CD14-positive monocyte (primary cell): ENCODE measurements around the gene JMJD1C. TPM values are rescaled to one million over a fixed set of nuclear protein-coding genes. Genes with fewer than 3 reads are reported as not detected.

Experiments
- DNase-seq, 3 donors: peaks; one replicate each; pipeline ENCODE4 v3.0.0-alpha.2; 2011 to 2022
- H2AFZ ChIP-seq: 2 replicates; pipeline ENCODE4 v1.6.0; 2012; ENCODE audit warnings: mild to moderate bottlenecking, low read depth, low read length, inconsistent platforms; ENCODE audit not compliant: insufficient read depth, poor library complexity, severe bottlenecking
- H3K27ac ChIP-seq, 2 donors: 1 replicate in 1 of 2; 2 replicates in 1 of 2; pipeline ENCODE4 v1.5.1; 2012 to 2013; ENCODE audit warnings: low read length in 2 of 2, control low read depth in 1 of 2, inconsistent platforms in 1 of 2, low read depth in 1 of 2, mild to moderate bottlenecking in 1 of 2
- H3K27me3 ChIP-seq, 2 donors: one replicate each; pipeline versions ENCODE4 v1.6.0 to v1.6.1; 2011 to 2013; ENCODE audit warnings: low read length in 2 of 2; ENCODE audit not compliant: control insufficient read depth in 2 of 2, insufficient read depth in 2 of 2
- H3K36me3 ChIP-seq, 2 donors: replicated peaks in 1 of 2; 1 replicate in 1 of 2; 2 replicates in 1 of 2; pipeline versions ENCODE4 v1.5.1 to v1.6.1; 2012 to 2013; ENCODE audit warnings: low read length in 2 of 2, control low read depth in 1 of 2, inconsistent platforms in 1 of 2, mild to moderate bottlenecking in 1 of 2; ENCODE audit not compliant: insufficient read depth in 2 of 2, control insufficient read depth in 1 of 2
- H3K4me1 ChIP-seq, 2 donors: 1 replicate in 1 of 2; 2 replicates in 1 of 2; pipeline versions ENCODE4 v1.5.1 to v1.6.1; 2012 to 2013; ENCODE audit warnings: low read length in 2 of 2, control low read depth in 1 of 2, inconsistent platforms in 1 of 2, mild to moderate bottlenecking in 1 of 2, moderate library complexity in 1 of 2; ENCODE audit not compliant: insufficient read depth in 2 of 2, control insufficient read depth in 1 of 2
- H3K4me2 ChIP-seq: replicated peaks from 2 replicates; pipeline ENCODE3; 2012; ENCODE audit warnings: low read length, moderate library complexity, mild to moderate bottlenecking; ENCODE audit not compliant: poor library complexity, severe bottlenecking; ENCODE audit errors: extremely low read depth
- H3K4me3 ChIP-seq, 3 experiments: fragments of 200-600 bp in 1 of 3; sonication (generic) in 1 of 3; replicated peaks in 1 of 3; 1 replicate in 2 of 3; 2 replicates in 1 of 3; pipeline ENCODE4 v1.5.1; 2011 to 2013; ENCODE audit warnings: low read length in 3 of 3, mild to moderate bottlenecking in 3 of 3, control low read depth in 2 of 3, low read depth in 2 of 3, inconsistent platforms in 1 of 3, moderate library complexity in 1 of 3
- H3K79me2 ChIP-seq: 2 replicates; pipeline ENCODE4 v1.6.0; 2012; ENCODE audit warnings: mild to moderate bottlenecking, control low read depth, inconsistent platforms, low read length, moderate library complexity; ENCODE audit not compliant: insufficient read depth
- H3K9ac ChIP-seq: 2 replicates; pipeline ENCODE4 v1.6.0; 2017; ENCODE audit warnings: low read length, mild to moderate bottlenecking; ENCODE audit not compliant: insufficient read depth, poor library complexity, severe bottlenecking
- H3K9me3 ChIP-seq, 2 donors: replicated peaks in 1 of 2; 1 replicate in 1 of 2; 2 replicates in 1 of 2; pipeline versions ENCODE4 v1.5.1 to v1.6.1; 2012 to 2013; ENCODE audit warnings: low read length in 2 of 2, control low read depth in 1 of 2; ENCODE audit not compliant: control insufficient read depth in 1 of 2, insufficient read depth in 1 of 2
- H4K20me1 ChIP-seq: 2 replicates; pipeline ENCODE4 v1.6.0; 2012; ENCODE audit warnings: mild to moderate bottlenecking, low read length, control low read depth, moderate library complexity; ENCODE audit not compliant: insufficient read depth
- H3K27ac Mint-ChIP-seq, 7 donors: one replicate each; pipeline ENCODE4 v1.8.0; 2020; ENCODE audit warnings: mild to moderate bottlenecking in 7 of 7, mixed read lengths in 7 of 7, moderate library complexity in 6 of 7, inconsistent platforms in 2 of 7
- H3K27me3 Mint-ChIP-seq, 3 donors: one replicate each; pipeline ENCODE4 v1.8.0; 2021 to 2022; ENCODE audit warnings: low read depth in 3 of 3, mild to moderate bottlenecking in 3 of 3, mixed read lengths in 3 of 3, moderate library complexity in 3 of 3, inconsistent platforms in 1 of 3
- H3K36me3 Mint-ChIP-seq, 2 donors: one replicate each; pipeline ENCODE4 v1.8.0; 2020; ENCODE audit warnings: mixed read lengths in 2 of 2, inconsistent platforms in 1 of 2, mild to moderate bottlenecking in 1 of 2
- H3K4me1 Mint-ChIP-seq: one replicate; pipeline ENCODE4 v1.8.0; 2020; ENCODE audit warnings: mild to moderate bottlenecking, mixed read lengths
- H3K4me3 Mint-ChIP-seq, 2 donors: one replicate each; pipeline ENCODE4 v1.8.0; 2020; ENCODE audit warnings: mild to moderate bottlenecking in 2 of 2, mixed read lengths in 2 of 2, moderate library complexity in 1 of 2
- H3K9me3 Mint-ChIP-seq, 7 donors: one replicate each; pipeline ENCODE4 v1.8.0; 2020 to 2022; ENCODE audit warnings: mixed read lengths in 7 of 7, mild to moderate bottlenecking in 6 of 7, moderate library complexity in 6 of 7, inconsistent platforms in 2 of 7
- CTCF ChIP-seq: fragments of 200-600 bp; IDR thresholded peaks from one replicate; pipeline ENCODE4 v1.8.0; 2022; ENCODE audit warnings: antibody characterized with exemption, mild to moderate bottlenecking
- WGBS: methylation state at CpG from one replicate; pipeline ENCODE4 v1.1.5; 2013; ENCODE audit warnings: missing lambda C conversion rate; ENCODE audit not compliant: insufficient coverage; 5-methylcytosine and 5-hydroxymethylcytosine counted together
- intact Hi-C, 2 donors: fragments of 100-400 bp; cut with micrococcal nuclease; formaldehyde crosslinking; loops; one replicate each; pipeline versions ENCODE4 v1.15.0 to v1.15.1; 2023
- polyA plus RNA-seq, 3 donors: library from polyadenylated mRNA; depleted of rRNA in 1 of 3; unstranded in 2 of 3; stranded (reverse) in 1 of 3; fragments of 300-500 nt in 2 of 3; fragments of >200 nt in 1 of 3; fragmentation: Illumina TruSeq in 2 of 3; gene quantifications; 1 replicate in 2 of 3; 2 replicates in 1 of 3; pipeline ENCODE4 v1.2.3, GENCODE V29; 2012 to 2021

The JMJD1C gene
- polyA plus RNA-seq, 3 donors, result 27.8 to 84.8 (median 46.5) TPM

GRCh38 chr10:63262430-63263073 lies 203.2 kb downstream of the JMJD1C start:
- no peak overlapping the region for H3K9ac ChIP-seq
- no peaks in the 10 kb centered on the region for H3K27me3 Mint-ChIP-seq
- no peak for DNase-seq

GRCh38 chr10:63261496-63261895 lies 204.3 kb downstream of the JMJD1C start:
- WGBS, result no CpG with 5 or more reads among the region's 3 CpGs
- H3K4me3 Mint-ChIP-seq, result peak overlapping the region; percentile 77 to 83
- no peak for TF ChIP-seq CTCF
- Histone ChIP-seq H3K27ac (peak overlapping the region; percentile 60 to 72), H3K36me3 (peaks cover 12% of the 10 kb centered on the region in 2 donors), H3K9me3 (no peaks in the 10 kb centered on the region), H2AFZ (no peak overlapping the region), H3K4me1 (peaks cover 74 to 83% of the 10 kb centered on the region in 2 donors), H4K20me1 (peaks cover 100% of the 10 kb centered on the region), H3K79me2 (peaks cover 100% of the 10 kb centered on the region), H3K4me2 (peak overlapping the region; percentile 95), H3K27me3 (no peaks in the 10 kb centered on the region), H3K9ac (no peak overlapping the region), H3K4me3 (peak overlapping the region; percentile 7 to 99 (median 43))
- intact Hi-C loops, result loop anchor here (10.0 kb wide), 3 partner anchors 203 to 443 kb away; partner anchors contain the start of genes JMJD1C (in 1 of the 2) and REEP3 (in 1 of the 2)
- peak in 2 of 3 donors; percentile 22 to 34 for DNase-seq
- no peaks in the 10 kb centered on the region for H3K27me3 Mint-ChIP-seq
- peak overlapping the region; percentile 79 to 94 (median 89) for H3K27ac Mint-ChIP-seq
- H3K36me3 Mint-ChIP-seq, result peaks cover 49 to 51% of the 10 kb centered on the region in 2 donors
- peaks cover 65% of the 10 kb centered on the region for H3K4me1 Mint-ChIP-seq
- H3K9me3 Mint-ChIP-seq, result no peaks in the 10 kb centered on the region

More at GRCh38 chr10:63262430-63263073, 203.2 kb downstream of the JMJD1C start:
- H3K9me3 Mint-ChIP-seq, result no peaks in the 10 kb centered on the region
- H3K9me3 ChIP-seq, result no peaks in the 10 kb centered on the region
- H3K4me3 ChIP-seq, result peak overlapping the region; percentile 23 to 99 (median 51)
- H3K4me1 Mint-ChIP-seq, result peaks cover 55% of the 10 kb centered on the region
- H2AFZ ChIP-seq, result no peak overlapping the region
- peaks cover 100% of the 10 kb centered on the region for H4K20me1 ChIP-seq
- peak overlapping the region; percentile 16 to 78 (median 65) for H3K27ac Mint-ChIP-seq
- no peak for TF ChIP-seq CTCF
- H3K27ac ChIP-seq, result peak overlapping the region in 1 of 2 donors; percentile 49
- no peaks in the 10 kb centered on the region for H3K27me3 ChIP-seq
- peaks cover 63 to 72% of the 10 kb centered on the region in 2 donors for H3K4me1 ChIP-seq
- peaks cover 12% of the 10 kb centered on the region in 2 donors for H3K36me3 ChIP-seq
- H3K79me2 ChIP-seq, result peaks cover 100% of the 10 kb centered on the region
- H3K4me3 Mint-ChIP-seq, result peak overlapping the region; percentile 56 to 76
- intact Hi-C loops, result loop anchor here (10.0 kb wide), 3 partner anchors 202 to 442 kb away; partner anchors contain the start of genes JMJD1C (in 1 of the 2) and REEP3 (in 1 of the 2)
- peak overlapping the region; percentile 95 for H3K4me2 ChIP-seq
- H3K36me3 Mint-ChIP-seq, result peaks cover 45 to 46% of the 10 kb centered on the region in 2 donors
- 9% methylated on average over 3 of the region's 5 CpGs for WGBS
